Prostate gland (tissue), 2 donors: ENCODE measurements around the gene NFKB1. TPM values are rescaled to one million over a fixed set of nuclear protein-coding genes. Genes with fewer than 3 reads are reported as not detected.

ENCODE experiments used
- DNase-seq: peaks from one replicate; pipeline ENCODE4 v3.0.0-alpha.2; 2019; ENCODE audit warnings: low spot score
- H3K27ac ChIP-seq, 2 donors: fragments of 200-600 bp; sonication (generic); 2 replicates each; pipeline ENCODE4 v1.5.1; 2017 to 2019
- H3K27me3 ChIP-seq: fragments of 200-600 bp; sonication (generic); replicated peaks from 2 replicates; pipeline ENCODE4 v1.5.1; 2019; ENCODE audit not compliant: insufficient read depth
- H3K36me3 ChIP-seq, 2 donors: fragments of 200-600 bp; sonication (generic); 1 replicate in 1 of 2; 2 replicates in 1 of 2; pipeline versions ENCODE4 v1.5.1 to v1.8.1; 2017 to 2019
- H3K4me1 ChIP-seq: fragments of 200-600 bp; sonication (generic); replicated peaks from 2 replicates; pipeline ENCODE4 v1.5.1; 2019
- H3K4me3 ChIP-seq, 2 donors: fragments of 200-600 bp; sonication (generic); 2 replicates each; pipeline ENCODE4 v1.5.1; 2017 to 2019
- H3K9me3 ChIP-seq: fragments of 200-600 bp; sonication (generic); 2 replicates; pipeline ENCODE4 v1.5.1; 2017
- CTCF ChIP-seq, 4 experiments: fragments of 200-600 bp in 2 of 4; fragments of 450-650 bp in 2 of 4; sonication (generic) in 2 of 4; IDR thresholded peaks; 1 replicate in 3 of 4; 2 replicates in 1 of 4; pipeline ENCODE4 v1.5.1; 2016 to 2019; ENCODE audit warnings: antibody characterized with exemption in 4 of 4, mild to moderate bottlenecking in 2 of 4, moderate library complexity in 2 of 4
- POLR2A ChIP-seq: fragments of 450-650 bp; IDR thresholded peaks from one replicate; pipeline ENCODE4 v1.6.1; 2016; ENCODE audit warnings: antibody characterized with exemption, mild to moderate bottlenecking
- POLR2AphosphoS5 ChIP-seq: sonication (generic); formaldehyde crosslinking; IDR thresholded peaks from one replicate; pipeline ENCODE4 v1.6.1; 2017; ENCODE audit warnings: antibody characterized with exemption
- WGBS: methylation state at CpG from one replicate; pipeline ENCODE4 v1.1.5; 2018; 5-methylcytosine and 5-hydroxymethylcytosine counted together
- intact Hi-C: fragments of 100-400 bp; cut with DNase I; formaldehyde crosslinking; loops from one replicate; pipeline ENCODE4 v1.14.2; 2022
- total RNA-seq, 2 donors: library from RNA; depleted of rRNA; stranded (reverse); fragments of >200 nt; gene quantifications; one replicate each; pipeline ENCODE4 v1.1.0, GENCODE V29; 2016

NFKB1 gene
- total RNA-seq, 2 donors from 2014 or later: 32.3 to 35.4 TPM

GRCh38 chr4:102633100-102633499 lies 131.9 kb downstream of the NFKB1 start:
- Histone ChIP-seq H3K9me3 (no peaks in the 10 kb centered on the region), H3K36me3 (no peaks in the 10 kb centered on the region), H3K4me3 (no peak overlapping the region), H3K27me3 (no peaks in the 10 kb centered on the region), H3K27ac (no peak overlapping the region), H3K4me1 (no peaks in the 10 kb centered on the region)
- TF ChIP-seq POLR2AphosphoS5: no peak
- no peak for TF ChIP-seq CTCF (IDR thresholded peaks at IDR 0.05)
- TF ChIP-seq POLR2A: no peak
- intact Hi-C loops: no loop called here
- 79% methylated on average over 6 of the region's 6 CpGs for WGBS
- no peak for DNase-seq

- intact Hi-C loops: no loop called here
- WGBS: 84% methylated on average over 3 of the region's 3 CpGs
- Histone ChIP-seq H3K4me1 (no peaks in the 10 kb centered on the region), H3K9me3 (no peaks in the 10 kb centered on the region), H3K36me3 (no peaks in the 10 kb centered on the region), H3K4me3 (no peak overlapping the region), H3K27ac (no peak overlapping the region), H3K27me3 (no peaks in the 10 kb centered on the region)
- TF ChIP-seq POLR2A (no peak), CTCF (IDR thresholded peaks at IDR 0.05) (no peak), POLR2AphosphoS5 (no peak)
- no peak for DNase-seq
These were observed 136.2 kb downstream of the NFKB1 start for GRCh38 chr4:102637391-102637790.

- H3K4me3 ChIP-seq: no peak overlapping the region
- no peaks in the 10 kb centered on the region for H3K36me3 ChIP-seq
- TF ChIP-seq POLR2A (no peak), POLR2AphosphoS5 (no peak), CTCF (IDR thresholded peaks at IDR 0.05) (no peak)
- no peaks in the 10 kb centered on the region for H3K9me3 ChIP-seq
- no peaks in the 10 kb centered on the region for H3K4me1 ChIP-seq
- no peak for DNase-seq
- H3K27ac ChIP-seq: no peak overlapping the region
- 50% methylated on average over 1 of the region's 1 CpG for WGBS
- H3K27me3 ChIP-seq: no peaks in the 10 kb centered on the region
- intact Hi-C loops: no loop called here
These were observed 137.5 kb downstream of the NFKB1 start for GRCh38 chr4:102638621-102639020.

- 85% methylated on average over 7 of the region's 7 CpGs for WGBS
- intact Hi-C loops: no loop called here
- no peaks in the 10 kb centered on the region for H3K36me3 ChIP-seq
- H3K4me1 ChIP-seq: no peaks in the 10 kb centered on the region
- DNase-seq: no peak
- H3K9me3 ChIP-seq: no peaks in the 10 kb centered on the region
- no peak overlapping the region for H3K27ac ChIP-seq
- H3K27me3 ChIP-seq: no peaks in the 10 kb centered on the region
- no peak overlapping the region for H3K4me3 ChIP-seq
- TF ChIP-seq CTCF (IDR thresholded peaks at IDR 0.05) (no peak), POLR2AphosphoS5 (no peak), POLR2A (no peak)
These were observed 138.4 kb downstream of the NFKB1 start for GRCh38 chr4:102639598-102639997.

- no peak for DNase-seq
- WGBS: 87% methylated on average over 4 of the region's 4 CpGs
- TF ChIP-seq POLR2A: no peak
These were observed 139.5 kb downstream of the NFKB1 start for GRCh38 chr4:102640669-102641068.

More at GRCh38 chr4:102640669-102641068, 139.5 kb downstream of the NFKB1 start:
- Histone ChIP-seq H3K36me3 (no peaks in the 10 kb centered on the region), H3K27ac (no peak overlapping the region), H3K4me3 (no peak overlapping the region), H3K9me3 (no peaks in the 10 kb centered on the region), H3K4me1 (no peaks in the 10 kb centered on the region), H3K27me3 (no peaks in the 10 kb centered on the region)
- intact Hi-C loops: no loop called here
